NB4 (cell line): ENCODE measurements around the gene XIRP1.

ENCODE experiments used
- CTCF ChIP-seq: IDR thresholded peaks from one replicate; pipeline ENCODE4 v1.5.1; 2012; ENCODE audit warnings: low read depth, low read length
- POLR2A ChIP-seq: IDR thresholded peaks from 2 replicates; pipeline ENCODE4 v1.6.1; 2011; ENCODE audit warnings: mild to moderate bottlenecking; ENCODE audit not compliant: insufficient read length; ENCODE audit errors: extremely low read depth

- TF ChIP-seq CTCF (no peak), POLR2A (no peak)
These were observed 25.4 kb downstream of the XIRP1 start for GRCh38 chr3:39166932-39167532.
